Stomach (tissue), 9 donors: ENCODE data around the gene SP140. TPM values are rescaled to one million over a fixed set of nuclear protein-coding genes. Genes with fewer than 3 reads are reported as not detected.
A peak's percentile ranks its signal among the peaks of the same experiment; 100 is the strongest.

ENCODE experiments used
- DNase-seq, 2 donors: peaks; one replicate each; pipeline versions ENCODE4 v3.0.0 to v3.0.0-alpha.2; 2013 to 2019
- H3K27ac ChIP-seq, 5 donors: fragments of 200-600 bp in 4 of 5; sonication (generic) in 4 of 5; one replicate each; pipeline ENCODE4 v1.5.1; 2013 to 2019; ENCODE audit warnings: mild to moderate bottlenecking in 1 of 5, moderate library complexity in 1 of 5
- H3K27me3 ChIP-seq, 3 donors: fragments of 200-600 bp; sonication (generic); one replicate each; pipeline ENCODE4 v1.5.1; 2017 to 2019; ENCODE audit warnings: mixed run types in 1 of 3
- H3K36me3 ChIP-seq, 4 donors: fragments of 200-600 bp; sonication (generic); 1 replicate in 3 of 4; 2 replicates in 1 of 4; pipeline ENCODE4 v1.5.1; 2016 to 2019
- H3K4me1 ChIP-seq, 4 donors: fragments of 200-600 bp; sonication (generic); one replicate each; pipeline ENCODE4 v1.5.1; 2016 to 2019
- H3K4me3 ChIP-seq, 4 donors: fragments of 200-600 bp; sonication (generic) in 3 of 4; one replicate each; pipeline ENCODE4 v1.5.1; 2016 to 2019; ENCODE audit warnings: mild to moderate bottlenecking in 1 of 4
- H3K9me3 ChIP-seq, 4 donors: fragments of 200-600 bp; sonication (generic); one replicate each; pipeline ENCODE4 v1.5.1; 2016 to 2019
- CTCF ChIP-seq, 7 experiments: fragments of 450-650 bp in 4 of 7; fragments of 200-600 bp in 3 of 7; sonication (generic) in 3 of 7; IDR thresholded peaks; one replicate each; pipeline ENCODE4 v1.5.1; 2016 to 2019; ENCODE audit warnings: antibody characterized with exemption in 7 of 7, control low read depth in 2 of 7, mild to moderate bottlenecking in 1 of 7
- EP300 ChIP-seq: sonication (generic); formaldehyde crosslinking; IDR thresholded peaks from one replicate; pipeline ENCODE4 v1.6.1; 2017; ENCODE audit warnings: antibody characterized with exemption
- POLR2A ChIP-seq, 4 donors: fragments of 450-650 bp; IDR thresholded peaks; one replicate each; pipeline ENCODE4 v1.6.1; 2016; ENCODE audit warnings: antibody characterized with exemption in 4 of 4, control low read depth in 2 of 4, mild to moderate bottlenecking in 1 of 4, moderate library complexity in 1 of 4
- POLR2AphosphoS5 ChIP-seq, 3 donors: sonication (generic); formaldehyde crosslinking; IDR thresholded peaks; one replicate each; pipeline ENCODE4 v1.6.1; 2016; ENCODE audit warnings: antibody characterized with exemption in 3 of 3
- WGBS, 5 donors: extraction: QIAGEN DNeasy Blood & Tissue Kit in 3 of 5; methylation state at CpG; one replicate each; pipeline versions ENCODE4 v1.1.5 to v1.1.7; 2013 to 2018; 5-methylcytosine and 5-hydroxymethylcytosine counted together
- intact Hi-C: fragments of 100-400 bp; cut with DNase I; formaldehyde crosslinking; loops from one replicate; pipeline ENCODE4 v1.15.1; 2023; ENCODE audit warnings: low total_unique reads
- polyA plus RNA-seq, 3 donors: library from polyadenylated mRNA; stranded (reverse); fragments of 200-250 nt; gene quantifications; one replicate each; pipeline ENCODE4 v1.2.3, GENCODE V29; 2013
- total RNA-seq, 5 donors: library from RNA; depleted of rRNA; stranded (reverse); fragments of >200 nt; gene quantifications; one replicate each; pipeline versions ENCODE4 v1.1.0 to v1.2.3, GENCODE V29; 2014 to 2016
- donor health status: healthy with polysubstance abuse.
- donor health status: Bipolar disorder and iron deficiency.
- donor health status: healthy.

SP140 gene
- total and polyA plus RNA-seq, 8 donors: 1.1 to 6.4 (median 2.0) TPM; not detected in 1

- Histone ChIP-seq H3K36me3 (peaks cover 0 to 33% (median 9%) of the 10 kb centered on the region in 4 donors), H3K4me1 (peaks cover 0 to 12% (median 6%) of the 10 kb centered on the region in 4 donors), H3K9me3 (peaks cover 0 to 21% (median 8%) of the 10 kb centered on the region in 4 donors), H3K4me3 (no peak overlapping the region), H3K27ac (no peak overlapping the region), H3K27me3 (no peaks in the 10 kb centered on the region)
- intact Hi-C loops: no loop called here
- no peak for DNase-seq
- TF ChIP-seq POLR2A (IDR thresholded peaks at IDR 0.05) (no peak), POLR2AphosphoS5 (IDR thresholded peaks at IDR 0.05) (no peak), EP300 (no peak), CTCF (IDR thresholded peaks at IDR 0.05) (no peak)
- 79 to 100% (median 85%) methylated on average over 1 of the region's 1 CpG for WGBS, 5 donors
Measured at GRCh38 chr2:230343747-230344146, 118.2 kb downstream of the SP140 start.

GRCh38 chr2:230346465-230346864 is 120.9 kb downstream of the SP140 start:
- H3K36me3 ChIP-seq: peaks cover 0 to 33% (median 9%) of the 10 kb centered on the region in 4 donors
- H3K4me3 ChIP-seq: no peak overlapping the region
- H3K27me3 ChIP-seq: no peaks in the 10 kb centered on the region
- no peak overlapping the region for H3K27ac ChIP-seq
- WGBS, 5 donors: 94 to 100% (median 97%) methylated on average over 1 of the region's 1 CpG
- intact Hi-C loops: no loop called here
- no peak for DNase-seq
- TF ChIP-seq POLR2A (IDR thresholded peaks at IDR 0.05) (no peak), POLR2AphosphoS5 (IDR thresholded peaks at IDR 0.05) (no peak), EP300 (no peak), CTCF (IDR thresholded peaks at IDR 0.05) (no peak)
- H3K4me1 ChIP-seq: peaks cover 0 to 12% (median 6%) of the 10 kb centered on the region in 4 donors
- peaks cover 0 to 21% (median 8%) of the 10 kb centered on the region in 4 donors for H3K9me3 ChIP-seq

DNA sequence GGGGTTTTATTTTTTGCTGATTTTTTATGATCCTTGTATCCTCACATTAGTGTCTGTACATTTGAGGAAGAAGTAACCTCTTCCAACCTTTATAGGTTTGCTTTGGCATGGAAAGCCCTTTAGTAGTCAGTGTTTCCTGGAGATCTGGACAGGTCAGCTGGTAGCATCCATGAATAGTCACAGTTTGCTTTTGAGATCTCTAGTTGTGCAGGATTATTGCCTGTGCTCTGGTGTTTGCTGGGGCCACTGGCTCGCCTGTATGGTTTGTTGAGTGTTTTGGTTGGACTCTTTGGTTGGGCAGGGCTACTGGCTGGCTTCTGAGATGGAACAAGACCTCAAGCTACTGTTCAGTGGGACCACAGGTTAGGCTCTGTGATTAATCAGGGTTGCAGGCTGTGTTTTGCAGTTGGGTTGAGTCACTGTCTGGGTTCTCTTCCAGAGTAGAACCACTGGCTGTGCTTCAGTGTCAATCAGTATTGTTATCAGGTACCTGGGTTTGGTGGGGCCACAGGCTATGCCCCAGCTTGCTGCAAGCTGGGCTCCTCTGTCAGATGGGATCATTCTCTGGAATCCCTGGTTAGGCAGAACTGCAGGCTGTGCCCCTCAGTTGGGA is 121.5 kb downstream of the SP140 start:
- DNase-seq: no peak
- 86 to 100% (median 97%) methylated on average over 1 of the region's 1 CpG for WGBS, 5 donors
- Histone ChIP-seq H3K9me3 (peaks cover 0 to 21% (median 8%) of the 10 kb centered on the region in 4 donors), H3K27me3 (no peaks in the 10 kb centered on the region), H3K4me1 (peaks cover 0 to 12% (median 6%) of the 10 kb centered on the region in 4 donors), H3K27ac (no peak overlapping the region), H3K4me3 (no peak overlapping the region), H3K36me3 (peaks cover 0 to 31% (median 9%) of the 10 kb centered on the region in 4 donors)
- TF ChIP-seq POLR2A (IDR thresholded peaks at IDR 0.05): no peak
- intact Hi-C loops: no loop called here

DNA sequence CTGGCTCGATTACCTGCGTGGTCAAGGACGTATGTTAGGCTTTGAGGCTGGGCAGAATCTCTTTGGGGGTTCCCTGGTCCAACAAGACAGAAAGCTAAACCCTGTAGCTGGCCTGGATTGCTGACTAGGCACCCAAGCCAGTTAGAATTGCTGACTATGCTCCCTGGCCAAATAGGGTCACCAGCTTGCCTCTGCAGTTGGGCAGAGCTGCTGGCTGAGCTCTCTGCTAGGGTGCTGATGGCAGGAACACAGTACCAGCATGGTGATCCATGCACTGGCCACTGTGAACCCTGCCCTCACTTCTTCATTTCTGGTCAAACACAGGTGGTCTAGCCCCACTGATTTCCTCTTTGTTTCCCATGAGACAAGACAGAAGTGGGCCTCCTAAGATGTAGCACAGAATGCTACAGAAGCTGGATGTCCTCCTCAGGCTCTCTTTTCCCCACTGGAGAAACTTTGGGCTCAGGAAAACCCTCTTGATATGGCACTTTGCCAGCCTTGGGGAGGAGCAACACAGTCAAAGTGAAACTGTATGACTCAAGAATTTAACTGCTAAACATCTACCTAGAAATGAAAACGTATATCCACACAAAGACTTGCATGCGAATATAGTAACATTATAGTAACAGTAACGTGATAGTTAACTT is 122.2 kb downstream of the SP140 start:
- Histone ChIP-seq H3K4me1 (peaks cover 0 to 12% (median 6%) of the 10 kb centered on the region in 4 donors), H3K4me3 (no peak overlapping the region), H3K36me3 (peaks cover 0 to 28% (median 6%) of the 10 kb centered on the region in 4 donors), H3K27ac (no peak overlapping the region), H3K9me3 (peaks cover 0 to 21% (median 8%) of the 10 kb centered on the region in 4 donors), H3K27me3 (no peaks in the 10 kb centered on the region)
- TF ChIP-seq POLR2A (IDR thresholded peaks at IDR 0.05) (no peak), EP300 (no peak), CTCF (IDR thresholded peaks at IDR 0.05) (no peak), POLR2AphosphoS5 (IDR thresholded peaks at IDR 0.05) (no peak)
- intact Hi-C loops: no loop called here
- DNase-seq: peak in 1 of 2 donors; percentile 13
- 80 to 86% (median 81%) methylated on average over 6 of the region's 6 CpGs for WGBS, 5 donors

- peaks cover 0 to 12% (median 6%) of the 10 kb centered on the region in 4 donors for H3K4me1 ChIP-seq
- TF ChIP-seq CTCF (IDR thresholded peaks at IDR 0.05) (no peak), EP300 (no peak), POLR2AphosphoS5 (IDR thresholded peaks at IDR 0.05) (no peak), POLR2A (IDR thresholded peaks at IDR 0.05) (no peak)
- no peak overlapping the region for H3K4me3 ChIP-seq
- H3K9me3 ChIP-seq: peaks cover 0 to 21% (median 8%) of the 10 kb centered on the region in 4 donors
- no peak for DNase-seq
- H3K27ac ChIP-seq: no peak overlapping the region
- peaks cover 0 to 22% (median 3%) of the 10 kb centered on the region in 4 donors for H3K36me3 ChIP-seq
- H3K27me3 ChIP-seq: no peaks in the 10 kb centered on the region
- intact Hi-C loops: no loop called here
Measured at GRCh38 chr2:230348787-230349186, 123.3 kb downstream of the SP140 start.
